HG03097 (cell line): ENCODE measurements around the gene TAS2R1.
A peak's percentile ranks its signal among the peaks of the same experiment; 100 is the strongest.

ENCODE experiments used
- ATAC-seq: cut with Tn5 transposase; IDR thresholded peaks from one replicate; pipeline ENCODE4 v1.9.1; 2021; ENCODE audit not compliant: unreplicated experiment, low FRiP score

Gene TAS2R1, protein sequence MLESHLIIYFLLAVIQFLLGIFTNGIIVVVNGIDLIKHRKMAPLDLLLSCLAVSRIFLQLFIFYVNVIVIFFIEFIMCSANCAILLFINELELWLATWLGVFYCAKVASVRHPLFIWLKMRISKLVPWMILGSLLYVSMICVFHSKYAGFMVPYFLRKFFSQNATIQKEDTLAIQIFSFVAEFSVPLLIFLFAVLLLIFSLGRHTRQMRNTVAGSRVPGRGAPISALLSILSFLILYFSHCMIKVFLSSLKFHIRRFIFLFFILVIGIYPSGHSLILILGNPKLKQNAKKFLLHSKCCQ

DNA sequence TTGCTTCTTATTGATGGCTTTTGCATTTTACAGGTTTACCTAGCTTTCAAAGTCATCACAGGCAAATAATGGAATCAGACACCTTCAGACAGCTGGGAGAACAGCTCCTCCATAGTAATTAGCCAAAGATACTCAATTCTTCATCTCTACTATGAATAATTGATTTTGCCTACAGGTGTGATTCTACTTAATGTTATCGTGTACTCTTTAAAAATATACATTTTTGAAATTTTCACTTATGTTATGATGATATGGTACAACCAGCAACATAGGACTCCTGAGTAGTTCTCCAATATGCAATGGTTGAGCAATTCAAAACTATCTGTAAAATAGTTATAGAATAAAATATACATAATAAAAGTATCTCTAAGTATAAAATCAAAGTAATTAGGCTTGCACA, at the start of gene TAS2R1:
TSS of gene TAS2R1 (minus strand) at position 101 of the 400 bp plus-strand sequence. CDS start 319 bp downstream, outside the sequence.
- ATAC-seq: no peak

DNA sequence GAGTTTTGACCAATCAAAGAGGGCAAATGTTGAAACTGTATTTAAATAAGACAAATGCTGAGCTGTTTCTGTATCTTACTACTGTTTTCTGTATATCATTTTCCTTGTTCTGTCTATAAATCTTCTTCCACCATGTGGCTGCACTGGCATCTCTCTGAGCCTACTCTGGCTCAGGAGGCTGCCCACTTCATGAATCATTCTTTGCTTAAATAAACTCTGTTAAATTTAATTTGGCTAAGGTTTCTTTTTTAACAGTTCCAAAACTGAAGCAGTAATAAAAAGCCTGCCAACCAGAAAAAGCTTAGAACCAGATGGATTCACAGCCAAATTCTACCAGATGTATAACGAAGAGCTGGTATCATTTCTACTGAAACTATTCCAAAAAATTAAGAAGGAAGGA, 40.2 kb upstream of the TAS2R1 start:
- ATAC-seq: no peak

GRCh38 chr5:9667906-9668305, 37.8 kb upstream of the TAS2R1 start:
- ATAC-seq: no peak

GRCh38 chr5:9663891-9664290, 33.7 kb upstream of the TAS2R1 start:
- no peak for ATAC-seq

DNA sequence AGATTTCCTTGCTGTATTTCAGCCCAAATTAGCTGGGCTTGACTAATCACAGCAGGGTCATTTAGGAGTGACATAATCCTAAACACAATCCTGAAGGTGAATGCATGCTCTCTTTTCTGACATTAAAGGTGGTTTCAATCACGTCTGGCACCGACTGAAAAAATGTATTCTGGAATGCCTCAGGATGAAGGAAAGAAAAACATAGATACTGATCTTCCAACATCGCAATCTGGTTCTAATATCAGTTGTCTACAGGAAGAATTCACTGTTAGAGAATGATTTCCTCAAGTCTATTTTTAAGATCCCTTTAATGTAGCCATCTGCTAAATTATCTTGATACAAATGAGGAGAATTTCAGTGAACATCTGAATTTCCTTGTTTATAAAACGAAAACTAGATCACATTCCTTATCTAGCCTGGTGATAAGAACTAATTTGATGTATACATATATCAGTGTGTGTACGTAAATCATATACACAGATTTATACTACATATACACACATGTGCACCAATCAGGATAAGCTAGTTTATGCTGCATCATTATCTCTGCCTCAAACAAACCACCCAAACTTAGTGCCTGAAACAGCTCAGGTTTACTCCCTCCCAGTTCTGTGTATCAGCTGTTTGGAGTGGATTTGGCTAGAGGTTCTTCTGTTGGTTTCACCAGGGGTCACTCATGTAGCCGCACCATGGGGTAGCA, 31.3 kb upstream of the TAS2R1 start:
- no peak for ATAC-seq

DNA sequence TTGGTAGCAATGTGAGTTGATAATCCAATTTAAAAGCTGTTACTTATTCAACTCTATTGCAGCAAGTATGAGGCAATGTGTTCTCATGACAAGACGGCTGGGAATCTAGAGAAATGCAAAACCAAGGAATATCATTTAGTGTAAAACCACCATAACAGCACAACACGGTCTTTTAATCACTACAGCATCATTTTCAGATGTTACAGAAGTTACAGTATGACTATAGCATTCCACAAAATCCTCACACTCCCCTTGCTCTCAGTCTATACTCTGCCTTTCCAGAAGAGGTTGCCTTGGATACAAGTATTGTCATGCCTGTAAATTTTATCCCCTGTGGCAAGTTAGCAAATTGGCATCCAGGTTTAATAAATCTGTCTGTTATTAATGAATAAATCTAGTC, 28.6 kb upstream of the TAS2R1 start:
- no peak for ATAC-seq

GRCh38 chr5:9657819-9658218, 27.7 kb upstream of the TAS2R1 start:
- no peak for ATAC-seq

- ATAC-seq: no peak
Measured at GRCh38 chr5:9655641-9656040, 25.5 kb upstream of the TAS2R1 start.

- ATAC-seq: no peak
Measured at GRCh38 chr5:9654886-9655285, 24.7 kb upstream of the TAS2R1 start.

GRCh38 chr5:9653811-9654210, 23.7 kb upstream of the TAS2R1 start:
- ATAC-seq: peak; percentile 66

DNA sequence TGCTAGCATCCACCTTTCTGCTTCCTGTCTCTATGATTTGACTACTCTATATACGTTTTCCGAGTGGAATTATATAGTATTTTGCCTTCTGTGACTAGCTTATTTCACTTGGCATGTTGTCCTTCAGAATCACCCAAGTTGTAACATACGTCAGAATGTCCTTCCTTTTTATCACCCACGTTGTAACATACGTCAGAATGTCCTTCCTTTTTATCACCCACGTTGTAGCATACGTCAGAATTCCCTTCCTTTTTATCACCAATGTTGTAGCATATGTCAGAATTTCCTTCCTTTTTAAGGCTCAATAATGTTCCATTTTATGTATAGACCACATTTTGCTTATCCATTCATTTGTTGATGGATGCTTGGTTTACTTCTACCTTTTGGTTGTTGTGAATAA, 22.9 kb upstream of the TAS2R1 start:
- no peak for ATAC-seq

- ATAC-seq: no peak
Measured at GRCh38 chr5:9652295-9652694, 22.1 kb upstream of the TAS2R1 start.

GRCh38 chr5:9646843-9647242, 16.7 kb upstream of the TAS2R1 start:
- no peak for ATAC-seq

- no peak for ATAC-seq
Measured at GRCh38 chr5:9644630-9645029, 14.5 kb upstream of the TAS2R1 start.

GRCh38 chr5:9642621-9643020, 12.5 kb upstream of the TAS2R1 start:
- no peak for ATAC-seq

DNA sequence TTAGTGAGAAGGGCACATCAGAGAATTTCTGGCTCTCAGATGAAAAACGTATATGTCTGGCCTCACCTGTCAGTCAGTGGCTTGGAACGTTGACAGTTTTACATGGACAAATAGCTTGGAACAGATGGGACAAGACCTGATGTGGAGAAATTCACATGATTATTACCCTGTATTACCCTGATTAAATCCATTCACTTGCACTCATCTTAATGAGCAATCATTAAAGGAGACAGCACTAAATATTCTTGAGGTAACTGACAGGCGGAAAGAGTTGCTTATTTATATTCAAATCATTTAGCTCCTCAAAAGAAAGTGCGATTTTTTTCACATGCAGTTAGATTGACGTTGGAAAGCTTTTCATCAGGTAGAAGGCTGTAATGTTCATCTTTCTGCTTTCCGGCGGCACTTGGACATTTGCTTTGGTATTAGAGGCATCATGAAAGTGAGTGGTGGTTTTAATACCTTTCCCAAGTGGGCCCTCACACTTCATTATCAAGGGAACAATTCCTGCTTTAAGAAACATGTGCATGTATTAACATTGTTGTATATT, 11.7 kb upstream of the TAS2R1 start:
- no peak for ATAC-seq

DNA sequence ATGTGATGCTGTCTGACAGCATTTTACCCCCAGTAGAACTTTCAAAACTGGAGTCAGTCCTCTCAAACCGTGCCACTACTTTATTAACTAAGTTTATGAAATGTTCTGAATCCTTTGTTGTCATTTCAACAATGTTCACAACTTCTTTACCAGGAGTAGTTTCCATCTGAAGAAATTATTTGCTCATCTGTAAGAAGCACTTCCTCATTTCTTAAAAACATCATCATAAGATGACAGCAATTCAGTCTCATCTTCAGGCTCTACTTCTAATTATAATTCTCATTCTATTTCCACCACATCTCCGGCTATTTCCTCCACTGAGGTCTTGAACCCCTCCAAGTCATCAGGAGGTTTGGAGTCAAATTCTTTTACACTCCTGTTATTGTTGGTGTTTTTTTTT, 2.3 kb upstream of the TAS2R1 start:
- ATAC-seq: no peak

- ATAC-seq: no peak
Measured at GRCh38 chr5:9627541-9627940, 2.6 kb downstream of the TAS2R1 start.

GRCh38 chr5:9626955-9627354, 3.2 kb downstream of the TAS2R1 start:
- ATAC-seq: no peak

DNA sequence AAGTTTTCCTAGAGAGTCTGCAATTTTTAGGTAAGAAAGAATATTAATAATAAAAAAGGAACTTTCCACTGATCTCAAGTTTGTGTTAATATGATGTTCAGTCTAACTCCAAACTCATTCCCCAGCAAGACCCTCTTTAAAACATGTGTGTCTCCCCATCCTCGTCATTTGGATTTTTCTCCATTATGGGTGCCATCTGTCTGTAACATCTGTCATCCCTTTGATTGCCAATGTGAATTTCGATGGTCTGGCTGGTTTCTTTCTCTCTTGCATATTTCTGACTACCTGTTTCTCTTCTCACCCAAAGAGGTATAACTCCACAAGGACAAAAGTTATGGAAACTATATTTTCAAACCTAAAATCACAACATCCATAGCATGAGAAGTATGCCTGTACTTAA, 4.4 kb downstream of the TAS2R1 start:
- no peak for ATAC-seq

GRCh38 chr5:9625286-9625685, 4.9 kb downstream of the TAS2R1 start:
- no peak for ATAC-seq
